ENCODE data around the gene FUT9.

The FUT9 gene

DNA sequence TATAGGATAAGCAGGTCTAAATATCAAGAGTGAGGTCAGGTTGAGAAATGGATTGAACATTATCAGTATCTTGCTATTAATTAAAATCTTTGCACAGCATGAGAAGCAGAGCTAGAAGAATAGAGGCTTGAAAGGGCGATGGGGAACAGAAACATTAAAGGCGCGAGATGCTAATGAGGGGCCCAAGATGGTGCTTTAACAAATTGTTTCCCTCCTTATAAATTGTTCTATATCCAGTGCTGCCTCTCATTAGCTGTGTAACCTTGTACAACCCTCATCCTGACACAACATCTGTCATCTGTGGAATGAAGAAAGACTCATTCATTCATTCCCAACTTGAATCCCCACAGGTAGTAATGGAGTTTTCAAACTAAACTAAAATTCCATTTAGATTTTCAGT is 57.8 kb downstream of the FUT9 start:
- DNase-seq (ENCODE audit: low read depth in 2 of 2), result no peak

DNA sequence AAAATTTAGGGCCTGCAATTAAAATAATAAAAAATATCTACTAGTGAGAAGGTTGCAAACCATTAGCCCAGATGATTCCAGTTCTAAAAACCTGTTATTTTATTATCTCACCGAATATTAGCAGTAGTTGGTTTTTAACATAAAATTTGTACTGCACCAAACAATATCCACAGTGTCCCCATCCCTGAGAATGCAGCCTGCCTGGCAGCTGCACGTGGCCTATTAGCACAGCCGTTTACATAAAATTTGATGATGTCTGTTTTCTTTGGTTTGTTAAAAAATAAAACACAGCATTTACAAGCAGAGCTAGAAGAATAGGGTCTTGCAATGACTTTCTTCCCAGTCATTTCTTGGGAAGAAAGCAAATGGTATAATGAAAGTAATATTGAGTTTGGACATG is 58.2 kb downstream of the FUT9 start:
- no peak for DNase-seq (ENCODE audit: low read depth in 2 of 2)

DNA sequence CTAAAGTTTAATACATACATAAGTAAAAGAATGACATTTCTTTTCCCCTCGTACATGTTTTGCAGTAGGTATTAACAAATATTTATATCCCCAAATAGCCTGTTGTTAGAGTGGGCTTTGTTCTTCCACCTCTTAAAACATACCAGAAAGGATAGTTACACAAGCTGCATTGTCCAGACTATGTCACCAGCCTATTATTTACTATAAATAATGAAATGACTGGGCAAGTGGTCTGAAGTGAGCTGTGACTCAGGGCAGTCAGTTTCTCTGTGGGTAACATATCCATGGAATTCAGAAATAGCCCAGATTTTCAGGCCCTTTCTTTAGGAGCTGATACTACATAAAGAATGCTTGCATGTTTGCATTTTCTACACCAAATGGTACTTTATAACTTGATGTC is 60.1 kb downstream of the FUT9 start:
- no peak for DNase-seq (ENCODE audit: low read depth in 2 of 2)

- DNase-seq (ENCODE audit: low read depth in 2 of 2), result no peak
These were observed 71.0 kb downstream of the FUT9 start for GRCh38 chr6:96086745-96087144.

DNA sequence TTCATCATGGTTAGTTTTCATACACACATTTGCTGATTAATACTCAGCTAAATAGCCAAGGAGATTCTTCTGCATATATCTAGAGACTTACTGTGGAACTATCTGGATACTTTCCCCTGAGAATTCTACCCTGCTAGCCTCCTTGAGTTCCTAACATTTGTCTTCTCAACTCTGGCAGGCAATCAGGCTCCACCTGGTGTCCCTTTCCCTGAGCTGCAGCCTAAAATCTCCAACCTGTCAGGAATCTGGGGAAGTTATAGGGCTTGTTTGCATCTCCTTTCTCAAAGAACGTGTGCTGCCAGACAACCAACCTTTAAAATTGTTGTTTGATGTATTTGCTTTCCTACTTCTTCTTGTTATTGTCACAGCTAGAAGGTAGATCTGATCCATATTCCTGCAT is 73.4 kb downstream of the FUT9 start:
- no peak for DNase-seq (ENCODE audit: low read depth in 2 of 2)

GRCh38 chr6:96094077-96094476 is 78.3 kb downstream of the FUT9 start:
- DNase-seq (ENCODE audit: low read depth in 2 of 2), result no peak

GRCh38 chr6:96099069-96099468 is 83.3 kb downstream of the FUT9 start:
- DNase-seq (ENCODE audit: low read depth in 2 of 2), result no peak

DNA sequence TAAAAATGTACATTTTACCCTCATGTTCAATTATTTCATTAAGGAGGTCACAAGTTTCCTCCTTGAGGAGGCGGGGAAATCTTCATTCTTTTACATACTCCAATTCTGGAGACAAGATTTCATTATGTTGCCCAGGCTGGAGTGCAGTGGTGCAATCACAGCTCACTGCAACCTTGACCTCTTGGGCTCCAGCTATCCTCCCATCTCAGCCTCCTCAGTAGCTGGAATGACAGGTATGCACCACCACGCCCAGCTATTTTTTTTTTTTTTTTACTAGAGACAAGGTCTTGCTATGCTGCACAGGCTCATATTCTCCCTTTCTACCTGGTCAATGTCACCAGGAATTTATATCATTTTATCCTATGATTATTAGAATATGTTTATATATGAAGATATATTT is 85.8 kb downstream of the FUT9 start:
- DNase-seq (ENCODE audit: low read depth in 2 of 2), result no peak

GRCh38 chr6:96104910-96105309 is 89.1 kb downstream of the FUT9 start:
- no peak for DNase-seq (ENCODE audit: low read depth in 2 of 2)

GRCh38 chr6:96110878-96111277 is 95.1 kb downstream of the FUT9 start:
- DNase-seq (ENCODE audit: low read depth in 2 of 2), result no peak

DNA sequence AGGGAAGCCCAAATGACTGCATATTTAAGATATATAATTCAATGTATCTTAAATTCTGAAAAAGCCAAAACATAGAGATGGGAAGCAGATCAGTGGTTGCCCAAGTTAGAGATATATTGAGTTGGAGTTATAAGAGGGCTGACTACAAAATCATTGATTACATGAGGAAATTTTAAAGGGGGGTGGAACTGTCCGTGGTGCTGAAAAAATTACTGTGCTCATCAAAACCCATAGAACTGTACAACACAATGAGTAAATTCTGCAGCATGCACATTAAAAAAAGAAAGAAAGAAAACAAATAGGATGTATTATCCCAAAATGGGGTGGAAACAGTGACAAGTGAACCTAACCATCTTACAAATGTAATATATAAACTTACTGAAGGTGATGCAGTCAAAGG is 100.9 kb downstream of the FUT9 start:
- DNase-seq (ENCODE audit: low read depth in 2 of 2), result no peak

- no peak for DNase-seq (ENCODE audit: low read depth in 2 of 2)
These were observed 109.0 kb downstream of the FUT9 start for GRCh38 chr6:96124778-96125177.

DNA sequence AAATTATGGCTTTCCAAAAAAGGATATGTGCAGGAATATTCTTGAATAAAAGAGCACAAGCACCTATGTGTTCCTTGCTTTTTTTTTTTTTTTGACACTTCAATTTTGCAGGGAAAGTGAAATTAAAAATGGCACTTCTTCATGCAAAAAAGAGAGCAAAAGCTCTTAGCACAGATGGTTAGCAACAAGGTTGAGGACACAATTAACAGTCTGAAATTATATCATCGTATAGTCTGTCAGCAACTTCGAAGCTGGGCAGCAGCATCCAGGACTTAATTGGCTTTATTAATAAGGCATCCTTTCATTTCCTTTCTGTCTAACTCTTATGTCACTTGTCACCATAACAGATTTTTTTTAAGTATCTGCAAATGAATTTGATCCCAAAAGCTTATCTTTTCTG is 122.6 kb downstream of the FUT9 start:
- no peak for DNase-seq (ENCODE audit: low read depth in 2 of 2)

- no peak for DNase-seq (ENCODE audit: low read depth in 2 of 2)
These were observed 126.4 kb downstream of the FUT9 start for GRCh38 chr6:96142142-96142541.

- DNase-seq (ENCODE audit: low read depth in 2 of 2), result no peak
These were observed 134.7 kb downstream of the FUT9 start for GRCh38 chr6:96150431-96150830.

DNA sequence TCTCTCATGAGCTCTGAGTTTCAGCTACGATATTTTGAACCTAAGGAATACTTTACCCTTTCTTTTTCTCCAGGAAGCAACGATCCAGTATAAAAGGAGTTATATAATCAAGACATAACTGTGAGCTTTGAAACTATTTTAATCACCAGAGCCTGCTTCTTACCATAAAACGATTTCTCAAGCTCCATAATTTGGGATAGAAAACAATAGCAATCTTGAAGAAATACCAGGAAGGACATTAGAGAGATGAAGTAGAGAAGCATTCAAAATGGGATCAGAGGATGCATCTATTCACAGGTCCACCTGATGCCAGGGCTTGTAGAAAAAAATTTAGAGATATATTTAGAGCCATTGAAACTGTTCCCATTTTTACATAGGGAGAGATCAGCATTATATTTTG is 135.9 kb downstream of the FUT9 start:
- DNase-seq (ENCODE audit: low read depth in 2 of 2), result no peak

- no peak for DNase-seq (ENCODE audit: low read depth in 2 of 2)
These were observed 136.4 kb downstream of the FUT9 start for GRCh38 chr6:96152114-96152708.

DNA sequence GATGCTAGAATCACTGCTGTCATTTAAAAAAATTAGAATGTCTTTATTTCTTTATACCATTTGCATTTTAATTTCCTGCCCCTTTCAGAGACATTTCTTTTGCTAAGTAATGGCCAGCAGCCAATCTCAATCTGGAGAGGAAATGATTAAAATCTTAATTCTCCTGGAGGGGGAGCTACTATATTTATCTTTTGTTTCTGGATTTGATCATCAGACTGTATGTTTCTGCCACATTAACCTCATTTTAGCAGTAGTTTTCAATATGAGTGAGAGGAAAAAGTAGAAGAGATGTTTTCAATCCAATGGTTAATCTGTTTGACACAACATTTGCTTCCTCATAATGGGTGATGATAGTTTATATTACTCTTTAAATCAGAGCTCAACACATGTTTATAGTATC is 138.0 kb downstream of the FUT9 start:
- no peak for DNase-seq (ENCODE audit: low read depth in 2 of 2)

DNA sequence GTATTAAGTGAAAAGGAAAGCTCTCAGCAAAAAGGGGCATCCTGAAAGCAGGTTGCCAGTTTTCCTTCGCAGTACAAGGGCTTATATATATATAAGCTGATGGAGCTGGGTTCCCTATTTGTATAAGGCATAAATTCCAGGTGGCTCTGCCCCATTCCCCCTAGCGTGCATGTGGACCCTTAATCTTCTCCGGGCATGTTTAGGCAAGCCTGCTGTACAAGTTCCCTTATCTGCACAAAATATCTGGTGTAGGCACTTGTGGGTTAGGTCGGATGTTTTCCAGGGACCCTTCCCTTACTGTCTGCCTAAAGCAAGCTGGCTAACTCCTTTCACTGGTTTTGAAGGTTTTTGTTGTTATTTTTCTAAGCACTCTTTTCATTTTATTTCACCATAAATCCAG is 140.7 kb downstream of the FUT9 start:
- no peak for DNase-seq (ENCODE audit: low read depth in 2 of 2)

- no peak for DNase-seq (ENCODE audit: low read depth in 2 of 2)
These were observed 141.3 kb downstream of the FUT9 start for GRCh38 chr6:96157018-96157565.

GRCh38 chr6:96162711-96163120 is 146.9 kb downstream of the FUT9 start:
- DNase-seq (ENCODE audit: low read depth in 2 of 2), result no peak

- no peak for DNase-seq (ENCODE audit: low read depth in 2 of 2)
These were observed 149.0 kb downstream of the FUT9 start for GRCh38 chr6:96164802-96165201.

DNA sequence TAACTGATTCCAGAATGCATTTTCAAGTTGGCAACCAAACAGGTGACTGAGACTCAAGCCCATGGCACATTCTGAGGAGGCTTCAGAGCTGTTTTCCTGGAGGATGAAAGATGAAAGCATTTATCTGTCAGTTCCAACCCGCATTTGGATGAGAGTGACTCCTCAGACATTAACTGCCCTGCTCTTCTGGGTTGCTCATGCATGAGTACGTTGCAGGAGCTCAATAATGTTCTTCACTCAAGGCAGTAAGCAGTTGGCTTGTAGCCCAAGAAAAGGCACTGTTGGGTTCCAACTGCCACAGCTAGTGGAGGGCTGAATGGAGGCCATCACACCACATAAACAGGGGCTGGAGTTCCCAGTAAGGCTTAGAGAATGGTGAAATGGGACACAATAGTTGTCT is 155.3 kb downstream of the FUT9 start:
- no peak for DNase-seq (ENCODE audit: low read depth in 2 of 2)

GRCh38 chr6:96184798-96185197 is 169.0 kb downstream of the FUT9 start:
- DNase-seq (ENCODE audit: low read depth in 2 of 2), result no peak

Data from stimulated activated CD4-positive, alpha-beta T cell treated with anti-CD3 and anti-CD28 coated beads, Interleukin-4, amount 100 ng/mL, for 48 hours (primary cell).